DMS153 (cell line): Measurements from ENCODE around the gene PPP6R2.

ENCODE experiments used
- DNase-seq: peaks from one replicate; lab custom pipeline; 2025; lab: John Stamatoyannopoulos, UW

Gene PPP6R2

DNA sequence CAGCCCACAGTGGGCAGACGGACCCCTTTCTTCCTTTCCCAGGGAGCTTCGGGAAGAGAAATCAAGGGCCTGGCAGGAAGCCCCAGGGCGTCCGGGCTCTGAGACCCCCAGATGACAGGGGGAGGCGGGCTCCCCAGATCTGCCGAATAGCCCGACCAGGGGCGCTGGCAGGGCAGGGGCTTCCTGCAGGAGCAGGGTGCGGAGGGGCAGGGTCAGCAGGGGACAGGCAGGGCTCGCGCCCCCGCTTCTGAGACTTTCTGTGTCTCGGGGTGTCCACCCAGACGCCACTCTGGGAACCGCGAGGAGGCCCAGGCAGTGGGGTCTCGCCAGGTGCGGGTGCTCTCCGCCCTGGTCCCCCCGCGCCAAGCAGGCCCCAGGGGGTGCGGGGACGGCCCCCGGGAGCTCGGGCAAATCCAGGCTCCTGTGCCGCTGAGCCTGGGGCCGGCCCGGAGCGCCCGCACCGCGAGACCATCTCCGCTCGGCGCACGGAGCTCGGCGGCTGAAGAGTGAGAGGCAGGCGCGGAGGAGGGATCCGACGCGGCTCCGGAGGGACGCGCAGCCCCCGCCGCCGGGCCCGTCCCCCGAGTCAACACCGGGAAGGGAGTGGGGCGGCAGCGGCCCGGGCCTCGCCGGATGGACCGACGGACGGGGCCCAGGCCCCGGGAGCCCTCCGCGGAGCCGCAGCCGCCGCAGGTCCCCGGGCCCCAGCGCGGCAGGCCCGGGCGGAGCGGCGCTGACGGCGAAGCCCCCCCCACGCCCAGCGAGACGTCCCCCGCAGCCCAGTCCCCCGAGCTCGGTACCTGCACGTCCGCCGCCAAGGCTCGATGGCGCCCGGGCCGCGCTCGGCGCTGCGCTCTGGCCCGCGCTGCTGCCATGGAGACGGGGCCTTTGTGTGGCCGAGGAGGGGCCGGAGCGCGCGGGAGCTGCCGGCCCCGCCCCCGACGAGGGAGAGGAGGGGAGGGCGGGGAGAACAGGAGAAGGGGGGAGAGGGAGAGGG is 36.1 kb upstream of the PPP6R2 start, which contains the start of gene PLXNB2:
Gene PLXNB2, minus strand, starts transcription at position 894 of the 997 bp plus-strand sequence. CDS start 17,062 bp downstream, outside the sequence.
- peak; percentile 72 for DNase-seq

- DNase-seq = no peak
Observed at GRCh38 chr22:50307890-50308596, 35.1 kb upstream of the PPP6R2 start.

- DNase-seq = no peak
Observed at GRCh38 chr22:50308597-50308935, 34.6 kb upstream of the PPP6R2 start.

- no peak for DNase-seq
Observed at GRCh38 chr22:50308986-50309600, 34.0 kb upstream of the PPP6R2 start.

GRCh38 chr22:50309601-50309991 is 33.5 kb upstream of the PPP6R2 start:
- no peak for DNase-seq

DNA sequence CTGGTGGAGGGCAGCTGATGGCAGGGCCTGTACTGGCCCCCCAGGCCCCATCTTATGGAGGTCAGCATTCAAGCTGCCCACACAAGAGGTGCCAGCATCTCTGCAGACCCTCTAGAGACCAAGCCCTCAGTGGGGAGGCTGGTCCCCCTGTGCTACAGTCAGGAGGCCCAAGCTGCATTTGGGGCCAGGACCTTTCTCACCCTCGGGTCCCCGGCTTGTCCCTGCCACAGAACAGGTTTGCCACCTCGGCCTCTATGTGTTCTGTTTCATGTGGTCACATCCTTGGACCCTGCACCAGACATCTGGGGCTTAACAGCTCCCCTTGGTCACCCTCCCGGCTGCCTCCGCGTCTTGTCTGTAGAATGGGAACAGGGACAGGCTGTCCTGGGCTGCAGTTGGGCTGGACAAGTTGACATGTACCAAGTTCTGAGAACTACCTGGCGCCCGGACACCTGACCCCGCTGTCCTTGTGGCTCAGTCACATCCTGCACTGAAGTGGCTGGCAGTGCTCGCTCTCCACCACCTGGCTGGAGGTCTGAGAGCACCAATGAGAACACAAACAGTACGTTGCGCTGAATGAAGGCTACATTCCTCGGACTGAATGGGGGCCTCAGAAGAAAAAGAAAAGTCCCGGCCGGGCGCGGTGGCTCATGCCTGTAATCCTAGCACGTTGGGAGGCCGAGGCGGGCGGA is 33.0 kb upstream of the PPP6R2 start:
- no peak for DNase-seq

DNA sequence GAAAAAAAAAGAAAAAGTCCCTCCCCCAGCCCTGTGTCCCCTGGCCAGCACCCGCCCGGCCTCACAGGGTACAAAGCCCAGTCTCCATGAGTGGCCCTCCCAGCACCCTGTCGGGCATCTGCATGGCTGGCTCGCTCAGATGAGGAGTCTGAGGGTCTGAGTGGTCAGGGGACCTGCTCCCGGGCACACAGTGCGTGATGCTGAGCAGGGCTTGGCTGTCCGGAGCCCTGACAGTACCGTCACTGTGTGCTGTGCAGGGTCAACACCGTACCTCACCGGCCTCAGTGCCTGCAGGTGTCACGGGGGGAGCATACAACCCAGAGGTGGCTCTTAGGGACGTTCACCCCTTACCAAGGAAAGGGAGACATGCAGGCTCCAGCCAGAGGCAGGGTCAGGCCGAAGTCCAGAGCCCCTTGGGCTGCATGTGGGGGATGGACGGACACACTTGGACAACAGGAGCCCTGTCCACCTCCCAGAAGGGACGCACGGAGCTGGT is 32.1 kb upstream of the PPP6R2 start:
- DNase-seq = no peak

DNA sequence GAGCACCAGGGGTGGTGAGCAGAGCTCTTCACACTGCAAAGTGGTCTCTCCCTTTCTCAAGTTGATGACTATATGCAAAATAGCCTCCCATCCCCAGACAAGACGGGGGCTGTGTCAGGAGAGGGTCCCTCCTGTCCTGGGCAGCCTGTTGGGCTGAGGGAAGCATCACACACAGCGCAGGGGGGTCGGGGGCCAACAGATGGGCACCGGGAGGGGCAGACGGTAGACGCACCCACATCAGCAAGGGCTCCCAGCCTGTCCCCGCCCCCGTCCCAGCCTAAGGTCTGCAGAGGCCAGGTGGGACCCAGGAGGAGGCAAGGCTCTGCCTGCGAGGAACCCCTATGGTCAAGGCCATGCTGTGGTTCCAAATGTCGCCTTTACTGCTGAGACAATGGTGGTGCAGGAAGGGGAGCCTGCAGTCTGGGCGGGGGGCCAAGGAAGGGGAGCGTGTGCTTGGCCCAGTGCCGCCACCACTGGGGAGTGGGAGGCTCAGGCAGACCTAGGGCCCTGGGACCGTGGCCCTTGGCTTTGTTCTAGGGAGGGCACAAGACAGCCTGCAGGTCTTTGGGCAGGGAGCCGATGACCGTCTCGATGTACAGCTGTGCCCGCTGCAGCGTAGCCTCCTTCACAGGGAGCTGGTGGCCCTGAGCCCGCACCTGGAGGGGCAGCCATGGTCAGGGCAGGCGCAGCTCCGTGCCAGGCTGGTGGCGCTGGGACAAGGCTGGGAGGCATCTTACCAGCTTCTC is 31.3 kb upstream of the PPP6R2 start:
- no peak for DNase-seq

- no peak for DNase-seq
Observed at GRCh38 chr22:50312371-50312770, 30.8 kb upstream of the PPP6R2 start.

DNA sequence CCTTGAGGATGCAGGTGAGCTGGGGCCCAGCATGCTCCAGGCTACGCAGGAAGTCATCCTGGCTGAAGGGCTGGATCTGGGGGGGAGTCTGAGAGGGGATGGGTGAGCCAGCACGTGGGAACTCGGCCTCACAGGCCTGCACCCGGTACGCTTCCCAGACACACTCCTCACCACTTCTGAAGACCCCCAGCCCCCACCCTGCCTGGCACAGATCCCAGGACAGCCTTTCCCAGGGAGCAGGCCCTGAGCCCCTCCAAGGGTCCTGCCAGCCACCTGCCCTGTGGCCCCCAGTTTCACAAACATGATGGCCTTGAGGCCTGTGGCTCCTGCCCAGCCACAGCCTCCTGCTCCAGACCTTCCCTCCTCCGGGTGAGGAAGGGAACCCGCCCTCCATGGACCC is 30.1 kb upstream of the PPP6R2 start:
- DNase-seq = no peak

GRCh38 chr22:50313600-50313999 is 29.5 kb upstream of the PPP6R2 start:
- no peak for DNase-seq

DNA sequence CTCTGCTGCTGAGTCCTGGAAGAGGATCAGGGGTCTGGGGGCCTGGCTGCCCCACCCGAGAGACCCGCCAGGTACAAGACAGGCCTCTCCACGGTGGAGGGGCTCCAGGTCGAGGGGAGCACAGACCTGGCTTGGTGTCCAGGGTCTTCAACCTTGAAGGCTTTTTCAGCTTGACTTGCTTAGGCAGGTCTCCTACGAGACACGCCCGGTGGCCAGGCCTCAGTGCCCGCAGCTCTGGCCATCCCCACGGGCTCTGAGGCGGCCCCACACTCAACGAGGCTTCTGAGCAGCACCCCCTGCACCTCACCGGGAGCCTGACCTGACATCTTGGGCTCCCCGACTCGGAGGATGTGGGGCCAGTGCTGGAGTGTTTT is 29.1 kb upstream of the PPP6R2 start:
- DNase-seq = no peak

- no peak for DNase-seq
Observed at GRCh38 chr22:50314455-50315288, 28.5 kb upstream of the PPP6R2 start.

DNA sequence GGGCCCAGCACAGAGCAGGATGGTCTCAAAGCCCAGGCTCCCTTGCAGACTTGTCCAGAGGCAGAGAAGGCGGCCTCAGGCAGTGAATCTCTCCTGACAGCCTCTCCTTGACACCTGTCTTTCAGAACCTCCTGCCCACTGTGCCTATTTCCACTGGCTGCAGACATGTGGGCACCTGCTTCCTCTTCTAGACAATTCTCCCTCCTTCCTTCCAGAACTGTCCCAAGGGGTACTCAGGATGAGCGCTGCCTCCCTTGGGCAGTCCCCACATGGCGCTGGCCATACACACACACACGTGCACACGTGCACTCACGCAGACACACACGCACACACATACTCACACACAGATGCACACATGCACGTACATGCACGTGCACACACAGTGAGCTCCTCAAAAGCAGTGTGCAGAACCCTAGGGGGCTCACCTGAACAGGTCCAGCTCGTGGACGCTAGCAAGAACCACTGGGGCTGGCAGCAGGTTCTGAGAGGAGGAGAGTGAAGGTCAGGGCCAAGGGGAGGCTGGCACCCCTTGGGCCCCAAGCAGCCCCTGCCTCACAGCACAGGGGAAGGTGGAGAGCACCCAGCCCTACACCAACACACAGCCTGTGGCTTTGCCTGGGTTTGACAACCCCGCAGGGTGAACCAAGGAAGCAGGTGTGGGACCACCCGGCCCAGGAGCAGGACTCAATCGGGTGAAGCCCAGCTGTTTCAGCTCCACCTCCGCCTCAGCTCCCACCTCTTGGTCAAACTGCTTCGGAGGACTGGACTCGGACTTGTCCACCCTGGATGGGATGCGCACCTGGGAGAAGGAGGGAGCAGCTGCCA is 27.6 kb upstream of the PPP6R2 start:
- DNase-seq = no peak

DNA sequence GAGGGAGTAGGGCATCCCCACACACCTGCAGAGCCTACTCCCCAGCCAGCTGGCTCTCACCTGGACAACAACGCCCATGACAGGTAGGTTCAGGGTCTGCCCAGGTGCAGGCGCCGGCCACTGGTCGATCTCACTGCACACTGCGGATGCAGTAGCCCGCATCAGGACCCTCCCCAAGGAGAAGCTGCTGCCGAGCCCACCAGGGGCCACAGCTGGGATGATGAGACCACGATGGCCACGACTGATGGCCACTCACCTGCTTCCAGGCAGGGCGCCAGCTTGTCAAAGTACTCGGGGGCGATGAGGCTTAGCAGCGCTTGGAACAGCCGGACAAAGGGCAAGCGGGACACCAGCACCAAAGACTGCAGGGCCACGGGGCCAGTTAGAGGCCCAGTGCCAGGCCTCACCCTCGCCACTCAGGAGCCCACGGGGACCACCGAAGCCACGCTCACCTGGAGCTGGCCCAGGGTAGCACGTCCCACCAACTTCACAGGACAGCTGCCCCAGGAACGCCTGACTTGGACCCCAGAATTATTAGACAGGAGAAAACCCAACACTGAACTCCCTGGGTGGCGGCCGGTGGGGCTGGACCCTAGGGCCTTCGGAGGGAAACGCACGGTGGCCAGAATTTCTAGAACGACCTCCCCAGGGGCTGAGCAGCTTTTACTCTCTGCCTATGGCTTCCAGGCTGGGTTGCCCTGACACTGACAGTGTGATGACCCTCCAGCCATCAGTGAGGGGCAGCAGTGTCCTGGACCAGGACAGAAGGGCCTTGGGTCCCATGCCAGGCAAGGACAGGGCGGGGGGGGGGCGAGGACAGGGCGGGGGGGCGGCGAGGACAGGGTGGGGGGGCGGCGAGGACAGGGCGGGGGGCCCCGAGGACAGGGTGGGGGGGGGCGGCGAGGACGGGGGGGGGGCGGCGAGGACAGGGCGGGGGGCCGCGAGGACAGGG is 26.7 kb upstream of the PPP6R2 start:
- DNase-seq = no peak

DNA sequence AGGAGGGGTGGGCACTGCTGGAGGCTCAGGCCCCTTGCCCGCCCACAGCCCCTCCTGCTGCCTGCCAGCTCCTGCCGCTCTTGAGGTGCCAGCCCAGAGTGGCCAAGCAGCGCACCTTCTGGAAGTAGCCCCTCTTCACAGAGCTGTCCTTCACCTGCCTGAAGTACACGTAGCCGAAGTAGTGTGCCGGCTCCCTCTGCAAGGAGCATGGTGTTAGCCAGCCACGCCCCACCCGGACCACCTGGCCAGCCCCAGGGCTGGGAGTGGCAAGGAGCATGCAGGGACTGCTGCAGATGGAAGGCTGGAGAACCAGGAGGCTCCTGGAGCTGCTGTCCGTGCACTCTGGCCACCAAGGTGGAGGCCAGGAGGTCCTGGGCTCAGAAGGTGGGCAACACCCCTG is 25.9 kb upstream of the PPP6R2 start:
- DNase-seq = no peak

DNA sequence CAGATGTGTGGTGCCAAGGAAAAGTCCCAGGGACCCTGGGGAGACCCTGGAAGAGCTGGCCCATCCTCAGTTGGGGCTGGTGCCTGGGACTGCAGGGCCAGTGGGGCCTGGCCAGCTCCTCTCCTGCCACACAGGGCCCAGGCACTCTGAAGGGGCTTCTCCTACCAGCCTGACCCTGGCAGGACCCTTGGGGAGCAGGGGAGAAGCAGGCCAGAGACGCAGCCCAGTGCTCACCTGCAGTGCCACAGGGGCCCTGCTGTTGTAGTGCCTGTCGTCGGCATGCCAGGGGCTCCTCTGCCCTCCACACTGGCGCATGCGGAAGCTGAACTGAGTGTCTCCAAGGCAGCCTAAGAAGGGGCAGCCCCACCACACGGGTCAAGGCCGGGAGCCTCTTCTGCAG is 25.5 kb upstream of the PPP6R2 start:
- DNase-seq = no peak

- DNase-seq = no peak
Observed at GRCh38 chr22:50318356-50318697, 24.8 kb upstream of the PPP6R2 start.
